Measurements from ENCODE around the gene FAAP20. TPM values are rescaled to one million over a fixed set of nuclear protein-coding genes. Genes with fewer than 3 reads are reported as not detected.

FAAP20 gene
- total and polyA plus RNA-seq, 2 experiments from 2014 or later, result 79.1 to 167 TPM

DNA sequence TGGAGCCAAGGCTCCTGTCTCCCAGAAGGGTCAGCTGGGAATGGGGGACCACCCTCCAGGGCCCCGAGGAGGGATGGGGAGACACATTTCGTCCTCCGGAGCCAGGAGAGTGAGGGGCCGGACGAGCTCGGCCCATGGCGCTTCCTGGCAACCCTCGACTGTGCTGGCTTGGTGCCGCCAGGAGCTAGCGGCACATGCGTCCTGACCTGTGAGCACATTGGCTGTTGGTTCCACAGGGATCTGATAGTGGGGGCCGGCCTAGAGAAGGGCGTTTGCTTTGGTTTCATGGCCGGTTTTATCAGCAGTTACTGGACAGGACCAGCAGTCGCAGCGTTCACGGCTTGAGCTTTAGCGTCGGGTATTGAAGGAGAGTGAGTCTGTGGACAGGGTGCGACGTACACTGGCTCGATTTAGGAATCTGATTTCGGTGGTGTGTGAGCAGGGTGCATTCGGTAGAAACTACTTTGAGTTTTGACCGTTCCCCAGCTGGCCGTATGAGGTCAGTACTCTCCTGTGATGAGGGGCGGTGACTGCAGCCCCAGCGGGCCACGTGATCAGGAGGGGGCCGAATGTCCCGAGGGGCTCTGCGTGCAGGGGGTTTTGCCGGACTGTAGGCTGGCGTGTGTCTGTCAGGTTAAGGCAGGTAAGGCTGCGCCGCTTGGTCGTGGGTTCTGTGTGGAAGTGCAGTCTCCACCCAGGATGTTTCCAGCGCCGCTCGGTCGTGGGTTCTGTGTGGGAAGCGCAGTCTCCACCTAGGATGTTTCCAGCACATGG lies 18.7 kb downstream of the FAAP20 start:
- peaks cover 33% of the 10 kb centered on the region for H3K36me3 Mint-ChIP-seq (ENCODE audit: low read depth)
- no peak overlapping the region for H3K4me3 Mint-ChIP-seq
- no peaks in the 10 kb centered on the region for H3K9me2 ChIP-seq (ENCODE audit: insufficient read depth)
- H3K79me2 ChIP-seq (replicated peaks; ENCODE audit: insufficient read depth), result no peaks in the 10 kb centered on the region
- H3K4me2 ChIP-seq, result no peak overlapping the region
- DNase-seq (ENCODE audit: low spot score) (no peak), ATAC-seq (no peak)
- no peaks in the 10 kb centered on the region for H3K9me3 Mint-ChIP-seq
- H3K4me1 ChIP-seq (ENCODE audit: insufficient read depth), result no peaks in the 10 kb centered on the region
- peaks cover 6% of the 10 kb centered on the region; the same call in 1 of the 2 replicates for H3F3A ChIP-seq (replicated peaks; ENCODE audit: low read depth)
- peaks cover 4% of the 10 kb centered on the region for H3K4me1 Mint-ChIP-seq
- H3K4me3 ChIP-seq, result no peak overlapping the region
- H2AFZ ChIP-seq, result no peak overlapping the region
- H4K20me1 ChIP-seq (replicated peaks; ENCODE audit: insufficient read depth), result no peaks in the 10 kb centered on the region; the same call in 1 of the 2 replicates
- H3K27ac Mint-ChIP-seq, result no peak overlapping the region
- TF ChIP-seq CREB1 (CRISPR knock-in tag; IDR thresholded peaks at IDR 0.05; ENCODE audit: low read depth), result no peak
- TF ChIP-seq ZNF462 (CRISPR knock-in tag; IDR thresholded peaks at IDR 0.05), result no peak
- TF ChIP-seq NANOG (IDR thresholded peaks at IDR 0.05; ENCODE audit: borderline replicate concordance), result no peak
- TF ChIP-seq, protein P1, sequence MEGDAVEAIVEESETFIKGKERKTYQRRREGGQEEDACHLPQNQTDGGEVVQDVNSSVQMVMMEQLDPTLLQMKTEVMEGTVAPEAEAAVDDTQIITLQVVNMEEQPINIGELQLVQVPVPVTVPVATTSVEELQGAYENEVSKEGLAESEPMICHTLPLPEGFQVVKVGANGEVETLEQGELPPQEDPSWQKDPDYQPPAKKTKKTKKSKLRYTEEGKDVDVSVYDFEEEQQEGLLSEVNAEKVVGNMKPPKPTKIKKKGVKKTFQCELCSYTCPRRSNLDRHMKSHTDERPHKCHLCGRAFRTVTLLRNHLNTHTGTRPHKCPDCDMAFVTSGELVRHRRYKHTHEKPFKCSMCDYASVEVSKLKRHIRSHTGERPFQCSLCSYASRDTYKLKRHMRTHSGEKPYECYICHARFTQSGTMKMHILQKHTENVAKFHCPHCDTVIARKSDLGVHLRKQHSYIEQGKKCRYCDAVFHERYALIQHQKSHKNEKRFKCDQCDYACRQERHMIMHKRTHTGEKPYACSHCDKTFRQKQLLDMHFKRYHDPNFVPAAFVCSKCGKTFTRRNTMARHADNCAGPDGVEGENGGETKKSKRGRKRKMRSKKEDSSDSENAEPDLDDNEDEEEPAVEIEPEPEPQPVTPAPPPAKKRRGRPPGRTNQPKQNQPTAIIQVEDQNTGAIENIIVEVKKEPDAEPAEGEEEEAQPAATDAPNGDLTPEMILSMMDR (conservative IDR thresholded peaks at IDR 0.05; ENCODE audit: low read depth in 2 of 2), result no peak
- no peak for TF ChIP-seq ZNF331 (CRISPR knock-in tag; IDR thresholded peaks at IDR 0.05; ENCODE audit: low read depth)
- TF ChIP-seq EZH2phosphoT487 (IDR thresholded peaks at IDR 0.05; ENCODE audit: unreplicated experiment), result no peak
- TF ChIP-seq STAT1 (IDR thresholded peaks at IDR 0.05; ENCODE audit: unreplicated experiment), result no peak
- TF ChIP-seq EZH2 (IDR thresholded peaks at IDR 0.05; ENCODE audit: low read depth, unreplicated experiment), result no peak
- TF ChIP-seq, protein P2, sequence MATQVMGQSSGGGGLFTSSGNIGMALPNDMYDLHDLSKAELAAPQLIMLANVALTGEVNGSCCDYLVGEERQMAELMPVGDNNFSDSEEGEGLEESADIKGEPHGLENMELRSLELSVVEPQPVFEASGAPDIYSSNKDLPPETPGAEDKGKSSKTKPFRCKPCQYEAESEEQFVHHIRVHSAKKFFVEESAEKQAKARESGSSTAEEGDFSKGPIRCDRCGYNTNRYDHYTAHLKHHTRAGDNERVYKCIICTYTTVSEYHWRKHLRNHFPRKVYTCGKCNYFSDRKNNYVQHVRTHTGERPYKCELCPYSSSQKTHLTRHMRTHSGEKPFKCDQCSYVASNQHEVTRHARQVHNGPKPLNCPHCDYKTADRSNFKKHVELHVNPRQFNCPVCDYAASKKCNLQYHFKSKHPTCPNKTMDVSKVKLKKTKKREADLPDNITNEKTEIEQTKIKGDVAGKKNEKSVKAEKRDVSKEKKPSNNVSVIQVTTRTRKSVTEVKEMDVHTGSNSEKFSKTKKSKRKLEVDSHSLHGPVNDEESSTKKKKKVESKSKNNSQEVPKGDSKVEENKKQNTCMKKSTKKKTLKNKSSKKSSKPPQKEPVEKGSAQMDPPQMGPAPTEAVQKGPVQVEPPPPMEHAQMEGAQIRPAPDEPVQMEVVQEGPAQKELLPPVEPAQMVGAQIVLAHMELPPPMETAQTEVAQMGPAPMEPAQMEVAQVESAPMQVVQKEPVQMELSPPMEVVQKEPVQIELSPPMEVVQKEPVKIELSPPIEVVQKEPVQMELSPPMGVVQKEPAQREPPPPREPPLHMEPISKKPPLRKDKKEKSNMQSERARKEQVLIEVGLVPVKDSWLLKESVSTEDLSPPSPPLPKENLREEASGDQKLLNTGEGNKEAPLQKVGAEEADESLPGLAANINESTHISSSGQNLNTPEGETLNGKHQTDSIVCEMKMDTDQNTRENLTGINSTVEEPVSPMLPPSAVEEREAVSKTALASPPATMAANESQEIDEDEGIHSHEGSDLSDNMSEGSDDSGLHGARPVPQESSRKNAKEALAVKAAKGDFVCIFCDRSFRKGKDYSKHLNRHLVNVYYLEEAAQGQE (IDR thresholded peaks at IDR 0.05; ENCODE audit: unreplicated experiment), result no peak
- TF ChIP-seq ZNF114 (CRISPR knock-in tag; IDR thresholded peaks at IDR 0.05), result no peak
- no peak for TF ChIP-seq POLR2AphosphoS5 (IDR thresholded peaks at IDR 0.05; ENCODE audit: low read depth)
- TF ChIP-seq, protein P3, sequence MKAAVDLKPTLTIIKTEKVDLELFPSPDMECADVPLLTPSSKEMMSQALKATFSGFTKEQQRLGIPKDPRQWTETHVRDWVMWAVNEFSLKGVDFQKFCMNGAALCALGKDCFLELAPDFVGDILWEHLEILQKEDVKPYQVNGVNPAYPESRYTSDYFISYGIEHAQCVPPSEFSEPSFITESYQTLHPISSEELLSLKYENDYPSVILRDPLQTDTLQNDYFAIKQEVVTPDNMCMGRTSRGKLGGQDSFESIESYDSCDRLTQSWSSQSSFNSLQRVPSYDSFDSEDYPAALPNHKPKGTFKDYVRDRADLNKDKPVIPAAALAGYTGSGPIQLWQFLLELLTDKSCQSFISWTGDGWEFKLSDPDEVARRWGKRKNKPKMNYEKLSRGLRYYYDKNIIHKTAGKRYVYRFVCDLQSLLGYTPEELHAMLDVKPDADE (IDR thresholded peaks at IDR 0.05), result no peak
- TF ChIP-seq JUNB (IDR thresholded peaks at IDR 0.05; ENCODE audit: unreplicated experiment), result no peak
- no peaks in the 10 kb centered on the region for H3K27me3 ChIP-seq (ENCODE audit: insufficient read depth)
- no peak overlapping the region for H3K27ac ChIP-seq (ENCODE audit: low read depth)
- no peaks in the 10 kb centered on the region for H3K36me3 ChIP-seq (ENCODE audit: insufficient read depth)
- peaks cover 18% of the 10 kb centered on the region for H3K27me3 Mint-ChIP-seq (ENCODE audit: insufficient read depth, low read depth, poor library complexity)
